ENCODE data around the gene MBIP.
"Not testable (repeated sequence)": the region's sequence is repeated elsewhere in the genome, so short reads cannot be mapped to it uniquely, and the experiment has no call there.

- TF ChIP-seq CTCF, POLR2A (IDR thresholded peaks at IDR 0.05): not testable (repeated sequence)
Observed at GRCh38 chr14:36341811-36342210, 21.4 kb upstream of the MBIP start.
